HUES6 (cell line): ENCODE measurements around the gene FAM20B.
"Not testable (repeated sequence)": the region's sequence is repeated elsewhere in the genome, so short reads cannot be mapped to it uniquely, and the experiment has no call there.

Experiments used
- H3K27ac ChIP-seq: 2 replicates; pipeline ENCODE4 v1.7.0; 2013; ENCODE audit warnings: low read depth, mild to moderate bottlenecking, low read length, inconsistent platforms
- H3K27me3 ChIP-seq: 2 replicates; pipeline ENCODE4 v1.6.1; 2013; ENCODE audit warnings: low read length; ENCODE audit not compliant: control insufficient read depth, insufficient read depth
- H3K36me3 ChIP-seq: 2 replicates; pipeline ENCODE4 v1.6.1; 2013; ENCODE audit warnings: low read length; ENCODE audit not compliant: control insufficient read depth, insufficient read depth
- H3K4me1 ChIP-seq: 2 replicates; pipeline ENCODE4 v1.6.1; 2013; ENCODE audit warnings: low read length; ENCODE audit not compliant: control insufficient read depth, insufficient read depth
- H3K4me3 ChIP-seq: 2 replicates; pipeline ENCODE4 v1.5.1; 2013; ENCODE audit warnings: low read depth, low read length
- H3K9ac ChIP-seq: one replicate; pipeline ENCODE4 v1.6.1; 2013; ENCODE audit warnings: mild to moderate bottlenecking, low read length
- H3K9me3 ChIP-seq: 2 replicates; pipeline ENCODE4 v1.6.1; 2013; ENCODE audit warnings: low read depth, low read length; ENCODE audit not compliant: control insufficient read depth, insufficient read depth

FAM20B gene

GRCh38 chr1:179025125-179025974 is at the start of gene FAM20B:
FAM20B (plus strand) TSS chr1:179025894; CDS start chr1:179043848, 17,954 bp downstream.
- Histone ChIP-seq H3K4me3 (peak within 1 kb of the TSS; percentile 72), H3K27ac (peak within 1 kb of the TSS; percentile 88), H3K9me3 (no peaks in the 10 kb centered on the region), H3K4me1 (peaks cover 30% of the 10 kb centered on the region), H3K9ac (peak within 1 kb of the TSS; percentile 93), H3K27me3 (no peaks in the 10 kb centered on the region), H3K36me3 (no peaks in the 10 kb centered on the region)

GRCh38 chr1:178976541-178976940 is 49.2 kb upstream of the FAM20B start:
- Histone ChIP-seq H3K27me3 (no peaks in the 10 kb centered on the region), H3K9ac (no peak overlapping the region), H3K4me3 (no peak overlapping the region), H3K27ac (no peak overlapping the region), H3K4me1 (no peaks in the 10 kb centered on the region), H3K9me3 (peaks cover 5% of the 10 kb centered on the region), H3K36me3 (no peaks in the 10 kb centered on the region)

GRCh38 chr1:178986204-178986603 is 39.5 kb upstream of the FAM20B start:
- Histone ChIP-seq H3K4me1 (no peaks in the 10 kb centered on the region), H3K36me3 (no peaks in the 10 kb centered on the region), H3K27me3 (no peaks in the 10 kb centered on the region), H3K9me3 (no peaks in the 10 kb centered on the region), H3K4me3 (no peak overlapping the region), H3K27ac (no peak overlapping the region), H3K9ac (no peak overlapping the region)

- H3K9me3 ChIP-seq: not testable (repeated sequence)
These were observed 37.5 kb upstream of the FAM20B start for GRCh38 chr1:178988198-178988597.

GRCh38 chr1:178993559-178993958 is 32.1 kb upstream of the FAM20B start:
- no peak overlapping the region for H3K4me3 ChIP-seq
- H3K36me3 ChIP-seq: no peaks in the 10 kb centered on the region
- H3K9ac ChIP-seq: no peak overlapping the region
- H3K27me3 ChIP-seq: no peaks in the 10 kb centered on the region
- H3K9me3 ChIP-seq: peaks cover 17% of the 10 kb centered on the region
- H3K27ac ChIP-seq: no peak overlapping the region
- no peaks in the 10 kb centered on the region for H3K4me1 ChIP-seq

More at GRCh38 chr1:178988198-178988597, 37.5 kb upstream of the FAM20B start:
- not testable (repeated sequence) for H3K27me3 ChIP-seq, H3K27ac ChIP-seq, H3K4me3 ChIP-seq, H3K9ac ChIP-seq, H3K4me1 ChIP-seq, H3K36me3 ChIP-seq

- Histone ChIP-seq H3K4me1 (peaks cover 3% of the 10 kb centered on the region; the same call in 1 of the 2 replicates), H3K27ac (no peak overlapping the region), H3K4me3 (no peak overlapping the region), H3K36me3 (no peaks in the 10 kb centered on the region), H3K9ac (no peak overlapping the region), H3K9me3 (peaks cover 17% of the 10 kb centered on the region), H3K27me3 (no peaks in the 10 kb centered on the region)
These were observed 28.3 kb upstream of the FAM20B start for GRCh38 chr1:178997428-178997827.

GRCh38 chr1:178998295-178998694 is 27.4 kb upstream of the FAM20B start:
- peaks cover 8% of the 10 kb centered on the region for H3K4me1 ChIP-seq
- no peaks in the 10 kb centered on the region for H3K36me3 ChIP-seq
- H3K9ac ChIP-seq: no peak overlapping the region
- H3K27me3 ChIP-seq: no peaks in the 10 kb centered on the region
- H3K9me3 ChIP-seq: peaks cover 16% of the 10 kb centered on the region
- no peak overlapping the region for H3K4me3 ChIP-seq
- no peak overlapping the region for H3K27ac ChIP-seq

- Histone ChIP-seq H3K9ac (no peak overlapping the region), H3K27ac (no peak overlapping the region), H3K4me3 (no peak overlapping the region), H3K4me1 (peaks cover 8% of the 10 kb centered on the region), H3K36me3 (no peaks in the 10 kb centered on the region), H3K27me3 (no peaks in the 10 kb centered on the region), H3K9me3 (peaks cover 11% of the 10 kb centered on the region)
These were observed 26.6 kb upstream of the FAM20B start for GRCh38 chr1:178999061-178999460.

GRCh38 chr1:179001451-179001850 is 24.2 kb upstream of the FAM20B start:
- Histone ChIP-seq H3K4me3 (no peak overlapping the region), H3K9ac (no peak overlapping the region), H3K9me3 (no peaks in the 10 kb centered on the region), H3K4me1 (peaks cover 8% of the 10 kb centered on the region), H3K27ac (no peak overlapping the region), H3K27me3 (no peaks in the 10 kb centered on the region), H3K36me3 (no peaks in the 10 kb centered on the region)

GRCh38 chr1:179002064-179002463 is 23.6 kb upstream of the FAM20B start:
- not testable (repeated sequence) for H3K4me3 ChIP-seq, H3K27ac ChIP-seq

GRCh38 chr1:179002552-179003345 is 22.9 kb upstream of the FAM20B start:
- no peak overlapping the region for H3K27ac ChIP-seq

More at GRCh38 chr1:179002064-179002463, 23.6 kb upstream of the FAM20B start:
- H3K4me1 ChIP-seq, H3K27me3 ChIP-seq, H3K36me3 ChIP-seq, H3K9me3 ChIP-seq: not testable (repeated sequence)
- H3K9ac ChIP-seq: peak overlapping the region; percentile 1

More at GRCh38 chr1:179002552-179003345, 22.9 kb upstream of the FAM20B start:
- Histone ChIP-seq H3K4me3 (peak overlapping the region; percentile 39), H3K9ac (peak overlapping the region; percentile 1), H3K9me3 (no peaks in the 10 kb centered on the region), H3K27me3 (no peaks in the 10 kb centered on the region), H3K4me1 (peaks cover 8% of the 10 kb centered on the region), H3K36me3 (no peaks in the 10 kb centered on the region)
